Neural cell (in vitro differentiated cells): Measurements from ENCODE around the gene NF2. TPM values are rescaled to one million over a fixed set of nuclear protein-coding genes. Genes with fewer than 3 reads are reported as not detected.

ENCODE experiments used
- H2AFZ ChIP-seq: fragments of 200-600, 300-800 bp; sonication (generic), shearing (Covaris generic); 2 replicates; pipeline ENCODE4 v1.6.0; 2014; ENCODE audit warnings: low read depth, mild to moderate bottlenecking, antibody characterized with exemption, low read length, moderate library complexity
- H3F3A ChIP-seq: fragments of 200-600 bp; shearing (Covaris generic); 2 replicates; pipeline ENCODE4 v1.6.1; 2016; ENCODE audit warnings: mild to moderate bottlenecking, moderate library complexity, mixed read lengths, antibody characterized with exemption, low read length; ENCODE audit not compliant: insufficient read depth, poor library complexity, severe bottlenecking
- H3K27ac ChIP-seq: fragments of 200-600, 300-800 bp; sonication (generic), shearing (Covaris generic); 2 replicates; pipeline ENCODE4 v1.5.1; 2014; ENCODE audit warnings: mild to moderate bottlenecking, low read length, moderate library complexity
- H3K27me3 ChIP-seq: fragments of 300-800, 200-600 bp; sonication (generic), shearing (Covaris generic); 2 replicates; pipeline ENCODE4 v1.6.0; 2014; ENCODE audit warnings: mild to moderate bottlenecking, low read depth, low read length, moderate library complexity; ENCODE audit not compliant: insufficient read depth
- H3K36me3 ChIP-seq: fragments of 300-800, 200-600 bp; sonication (generic), shearing (Covaris generic); 2 replicates; pipeline ENCODE4 v1.5.1; 2014; ENCODE audit warnings: mild to moderate bottlenecking, antibody characterized with exemption, low read length, moderate library complexity; ENCODE audit not compliant: insufficient read depth
- H3K4me2 ChIP-seq: fragments of 300-800, 200-600 bp; sonication (generic), shearing (Covaris generic); 2 replicates; pipeline ENCODE4 v1.6.0; 2014; ENCODE audit warnings: mild to moderate bottlenecking, low read length
- H3K4me3 ChIP-seq: fragments of 300-800, 200-600 bp; sonication (generic), shearing (Covaris generic); 2 replicates; pipeline ENCODE4 v1.5.1; 2014; ENCODE audit warnings: mild to moderate bottlenecking, low read length, moderate library complexity
- H3K79me2 ChIP-seq: fragments of 200-600 bp; shearing (Covaris generic); replicated peaks from 2 replicates; pipeline ENCODE4 v1.6.0; 2014; ENCODE audit warnings: mild to moderate bottlenecking, low read length, moderate library complexity; ENCODE audit not compliant: insufficient read depth
- H3K9ac ChIP-seq: fragments of 300-800, 200-600 bp; sonication (generic), shearing (Covaris generic); 2 replicates; pipeline ENCODE4 v1.6.1; 2016; ENCODE audit warnings: mild to moderate bottlenecking, low read length, mixed read lengths
- H3K9me2 ChIP-seq: fragments of 200-600 bp; shearing (Covaris generic); 2 replicates; pipeline ENCODE4 v1.6.1; 2016; ENCODE audit warnings: mild to moderate bottlenecking, low read length, mixed read lengths; ENCODE audit not compliant: insufficient read depth
- H3K9me3 ChIP-seq: fragments of 200-600, 300-800 bp; sonication (generic), shearing (Covaris generic); 2 replicates; pipeline ENCODE4 v1.6.1; 2016; ENCODE audit warnings: mild to moderate bottlenecking, mixed run types, low read length, moderate library complexity, mixed read lengths
- H4K20me1 ChIP-seq: fragments of 200-600 bp; shearing (Covaris generic); 2 replicates; pipeline ENCODE4 v1.6.1; 2016; ENCODE audit warnings: mild to moderate bottlenecking, mixed run types; ENCODE audit not compliant: insufficient read depth
- EP300 ChIP-seq: fragments of 450-650 bp; conservative IDR thresholded peaks from 2 replicates; pipeline ENCODE4 v1.6.1; 2014; ENCODE audit warnings: antibody characterized with exemption, mild to moderate bottlenecking, moderate library complexity; ENCODE audit not compliant: poor library complexity, severe bottlenecking
- EZH2 ChIP-seq: fragments of 200-600, 300-800 bp; shearing (Covaris generic), sonication (generic); IDR thresholded peaks from 2 replicates; pipeline ENCODE4 v1.6.1; 2014; ENCODE audit warnings: antibody characterized with exemption, low read length, borderline replicate concordance, mild to moderate bottlenecking; ENCODE audit not compliant: insufficient read depth, poor library complexity, severe bottlenecking
- MXI1 ChIP-seq: fragments of 450-650 bp; conservative IDR thresholded peaks from 2 replicates; pipeline ENCODE4 v1.6.1; 2014; ENCODE audit warnings: antibody characterized with exemption, mild to moderate bottlenecking; ENCODE audit not compliant: poor library complexity, severe bottlenecking
- POLR2AphosphoS5 ChIP-seq: IDR thresholded peaks from 2 replicates; pipeline ENCODE4 v1.6.1; 2012
- RAD21 ChIP-seq: fragments of 450-650 bp; conservative IDR thresholded peaks from 2 replicates; pipeline ENCODE4 v1.6.1; 2014; ENCODE audit warnings: antibody characterized with exemption, mild to moderate bottlenecking, moderate library complexity
- REST ChIP-seq: IDR thresholded peaks from 2 replicates; pipeline ENCODE4 v1.6.1; 2012; ENCODE audit warnings: borderline replicate concordance
- SMC3 ChIP-seq: fragments of 450-650 bp; conservative IDR thresholded peaks from 2 replicates; pipeline ENCODE4 v1.6.1; 2014; ENCODE audit warnings: antibody characterized with exemption, mild to moderate bottlenecking, moderate library complexity; ENCODE audit not compliant: poor library complexity
- TAF1 ChIP-seq: IDR thresholded peaks from 2 replicates; pipeline ENCODE4 v1.6.1; 2012; ENCODE audit warnings: low read depth
- polyA plus RNA-seq: library from polyadenylated mRNA; depleted of rRNA; stranded (reverse); fragments of >200 nt; gene quantifications from 2 replicates; pipeline ENCODE4 v1.2.3, GENCODE V29; 2014
- TF ChIP-seq, protein P1 (sequence below): fragments of 450-650 bp; IDR thresholded peaks from 2 replicates; pipeline ENCODE4 v1.5.1; 2014; ENCODE audit warnings: antibody characterized with exemption, mild to moderate bottlenecking, moderate library complexity; ENCODE audit not compliant: poor library complexity, severe bottlenecking

The NF2 gene
- polyA plus RNA-seq, 1 donor from 2014 or later, result 18.7 TPM

GRCh38 chr22:29559030-29559429, 44.4 kb upstream of the NF2 start:
- TF ChIP-seq RAD21, result no peak
- no peak for TF ChIP-seq MXI1
- no peak for TF ChIP-seq EP300
- TF ChIP-seq TAF1, result no peak
- TF ChIP-seq, protein P1, sequence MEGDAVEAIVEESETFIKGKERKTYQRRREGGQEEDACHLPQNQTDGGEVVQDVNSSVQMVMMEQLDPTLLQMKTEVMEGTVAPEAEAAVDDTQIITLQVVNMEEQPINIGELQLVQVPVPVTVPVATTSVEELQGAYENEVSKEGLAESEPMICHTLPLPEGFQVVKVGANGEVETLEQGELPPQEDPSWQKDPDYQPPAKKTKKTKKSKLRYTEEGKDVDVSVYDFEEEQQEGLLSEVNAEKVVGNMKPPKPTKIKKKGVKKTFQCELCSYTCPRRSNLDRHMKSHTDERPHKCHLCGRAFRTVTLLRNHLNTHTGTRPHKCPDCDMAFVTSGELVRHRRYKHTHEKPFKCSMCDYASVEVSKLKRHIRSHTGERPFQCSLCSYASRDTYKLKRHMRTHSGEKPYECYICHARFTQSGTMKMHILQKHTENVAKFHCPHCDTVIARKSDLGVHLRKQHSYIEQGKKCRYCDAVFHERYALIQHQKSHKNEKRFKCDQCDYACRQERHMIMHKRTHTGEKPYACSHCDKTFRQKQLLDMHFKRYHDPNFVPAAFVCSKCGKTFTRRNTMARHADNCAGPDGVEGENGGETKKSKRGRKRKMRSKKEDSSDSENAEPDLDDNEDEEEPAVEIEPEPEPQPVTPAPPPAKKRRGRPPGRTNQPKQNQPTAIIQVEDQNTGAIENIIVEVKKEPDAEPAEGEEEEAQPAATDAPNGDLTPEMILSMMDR, result no peak
- no peak for TF ChIP-seq REST
- no peak for TF ChIP-seq POLR2AphosphoS5
- no peak for TF ChIP-seq EZH2
- no peak for TF ChIP-seq SMC3
- Histone ChIP-seq H4K20me1 (no peaks in the 10 kb centered on the region), H3K27me3 (no peaks in the 10 kb centered on the region), H3K27ac (no peak overlapping the region), H3K4me3 (no peak overlapping the region), H3K9ac (no peak overlapping the region), H3K4me2 (no peak overlapping the region), H3K79me2 (no peaks in the 10 kb centered on the region), H3F3A (no peaks in the 10 kb centered on the region), H3K9me2 (no peaks in the 10 kb centered on the region), H3K9me3 (no peaks in the 10 kb centered on the region), H2AFZ (no peak overlapping the region), H3K36me3 (peaks cover 18% of the 10 kb centered on the region)

- Histone ChIP-seq H3K4me3 (no peak overlapping the region), H4K20me1 (no peaks in the 10 kb centered on the region), H3K27me3 (no peaks in the 10 kb centered on the region), H3F3A (no peaks in the 10 kb centered on the region), H3K9ac (no peak overlapping the region), H3K9me2 (no peaks in the 10 kb centered on the region), H3K36me3 (peaks cover 18% of the 10 kb centered on the region), H3K4me2 (no peak overlapping the region), H3K27ac (no peak overlapping the region), H3K79me2 (no peaks in the 10 kb centered on the region), H3K9me3 (no peaks in the 10 kb centered on the region), H2AFZ (no peak overlapping the region)
- TF ChIP-seq MXI1 (no peak), EP300 (no peak), POLR2AphosphoS5 (no peak), TAF1 (no peak), SMC3 (no peak), EZH2 (no peak)
- TF ChIP-seq, protein P1, result no peak
These were observed 43.6 kb upstream of the NF2 start for GRCh38 chr22:29559853-29560252.
